Measurements from ENCODE around the gene COL15A1. TPM values are rescaled to one million over a fixed set of nuclear protein-coding genes. Genes with fewer than 3 reads are reported as not detected.

Gene COL15A1
- total and polyA plus RNA-seq, 2 of the 8 experiments (the other 6 are each of a cell fraction or from before 2014, with no cell fraction given) = 0.12 to 0.15 TPM

- TF ChIP-seq, protein P1, sequence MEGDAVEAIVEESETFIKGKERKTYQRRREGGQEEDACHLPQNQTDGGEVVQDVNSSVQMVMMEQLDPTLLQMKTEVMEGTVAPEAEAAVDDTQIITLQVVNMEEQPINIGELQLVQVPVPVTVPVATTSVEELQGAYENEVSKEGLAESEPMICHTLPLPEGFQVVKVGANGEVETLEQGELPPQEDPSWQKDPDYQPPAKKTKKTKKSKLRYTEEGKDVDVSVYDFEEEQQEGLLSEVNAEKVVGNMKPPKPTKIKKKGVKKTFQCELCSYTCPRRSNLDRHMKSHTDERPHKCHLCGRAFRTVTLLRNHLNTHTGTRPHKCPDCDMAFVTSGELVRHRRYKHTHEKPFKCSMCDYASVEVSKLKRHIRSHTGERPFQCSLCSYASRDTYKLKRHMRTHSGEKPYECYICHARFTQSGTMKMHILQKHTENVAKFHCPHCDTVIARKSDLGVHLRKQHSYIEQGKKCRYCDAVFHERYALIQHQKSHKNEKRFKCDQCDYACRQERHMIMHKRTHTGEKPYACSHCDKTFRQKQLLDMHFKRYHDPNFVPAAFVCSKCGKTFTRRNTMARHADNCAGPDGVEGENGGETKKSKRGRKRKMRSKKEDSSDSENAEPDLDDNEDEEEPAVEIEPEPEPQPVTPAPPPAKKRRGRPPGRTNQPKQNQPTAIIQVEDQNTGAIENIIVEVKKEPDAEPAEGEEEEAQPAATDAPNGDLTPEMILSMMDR (IDR thresholded peaks at IDR 0.05; ENCODE audit: control extremely low read depth in 1 of 3, insufficient read depth in 1 of 3, low read depth in 1 of 3, low read length in 3 of 3) = no peak
- no peak for TF ChIP-seq SRF (IDR thresholded peaks at IDR 0.05; ENCODE audit: low read depth, low read length)
- no peak for TF ChIP-seq RAD21 (IDR thresholded peaks at IDR 0.05 in 1 of 2, conservative IDR thresholded peaks at IDR 0.05 in 1 of 2; ENCODE audit: low read depth in 2 of 2, low read length in 2 of 2)
- no peak for TF ChIP-seq TAF1 (IDR thresholded peaks at IDR 0.05; ENCODE audit: low read depth, low read length)
- TF ChIP-seq EP300 (IDR thresholded peaks at IDR 0.05; ENCODE audit: borderline replicate concordance in 1 of 2, low read depth in 2 of 2, low read length in 2 of 2) = no peak
These were observed 613 bp upstream of the COL15A1 start (continued) for GRCh38 chr9:98942906-98943681.

Data from H1 (cell line).